Breast epithelium (tissue), 3 donors: ENCODE measurements around the gene PGP.

Experiments
- POLR2A ChIP-seq: fragments of 450-650 bp; IDR thresholded peaks from one replicate; pipeline ENCODE4 v1.6.1; 2016; ENCODE audit warnings: antibody characterized with exemption, mild to moderate bottlenecking, moderate library complexity
- TF ChIP-seq, protein P1 (sequence below), 3 donors: fragments of 450-650 bp; IDR thresholded peaks; one replicate each; pipeline ENCODE4 v1.5.1; 2016 to 2017; ENCODE audit warnings: antibody characterized with exemption in 3 of 3, mild to moderate bottlenecking in 3 of 3, moderate library complexity in 3 of 3

- TF ChIP-seq POLR2A, result no peak
- TF ChIP-seq, protein P1, sequence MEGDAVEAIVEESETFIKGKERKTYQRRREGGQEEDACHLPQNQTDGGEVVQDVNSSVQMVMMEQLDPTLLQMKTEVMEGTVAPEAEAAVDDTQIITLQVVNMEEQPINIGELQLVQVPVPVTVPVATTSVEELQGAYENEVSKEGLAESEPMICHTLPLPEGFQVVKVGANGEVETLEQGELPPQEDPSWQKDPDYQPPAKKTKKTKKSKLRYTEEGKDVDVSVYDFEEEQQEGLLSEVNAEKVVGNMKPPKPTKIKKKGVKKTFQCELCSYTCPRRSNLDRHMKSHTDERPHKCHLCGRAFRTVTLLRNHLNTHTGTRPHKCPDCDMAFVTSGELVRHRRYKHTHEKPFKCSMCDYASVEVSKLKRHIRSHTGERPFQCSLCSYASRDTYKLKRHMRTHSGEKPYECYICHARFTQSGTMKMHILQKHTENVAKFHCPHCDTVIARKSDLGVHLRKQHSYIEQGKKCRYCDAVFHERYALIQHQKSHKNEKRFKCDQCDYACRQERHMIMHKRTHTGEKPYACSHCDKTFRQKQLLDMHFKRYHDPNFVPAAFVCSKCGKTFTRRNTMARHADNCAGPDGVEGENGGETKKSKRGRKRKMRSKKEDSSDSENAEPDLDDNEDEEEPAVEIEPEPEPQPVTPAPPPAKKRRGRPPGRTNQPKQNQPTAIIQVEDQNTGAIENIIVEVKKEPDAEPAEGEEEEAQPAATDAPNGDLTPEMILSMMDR (IDR thresholded peaks at IDR 0.05), result no peak
These were observed 6.8 kb downstream of the PGP start for GRCh38 chr16:2207872-2208271.
